Measurements from ENCODE around the gene FAM210A.
"Not testable (repeated sequence)": the region's sequence is repeated elsewhere in the genome, so short reads cannot be mapped to it uniquely, and the experiment has no call there.

Gene FAM210A

GRCh38 chr18:13726232-13726971 lies at the start of gene FAM210A, which contains the start of gene RNMT:
TSS of gene FAM210A (minus strand) at chr18:13726558. CDS start at chr18:13682077, 44,481 bp downstream.
TSS of gene RNMT (plus strand) at chr18:13726673. CDS start at chr18:13731518, 4,845 bp downstream.
- peak; percentile 95 for DNase-seq (ENCODE audit: low spot score)

GRCh38 chr18:13775058-13775457 lies 48.7 kb upstream of the FAM210A start:
- DNase-seq (ENCODE audit: low spot score), result no peak

GRCh38 chr18:13762690-13763439 lies 36.5 kb upstream of the FAM210A start:
- DNase-seq (ENCODE audit: low spot score), result no peak

GRCh38 chr18:13760047-13760446 lies 33.7 kb upstream of the FAM210A start:
- no peak for DNase-seq (ENCODE audit: low spot score)

GRCh38 chr18:13758622-13759021 lies 32.3 kb upstream of the FAM210A start:
- no peak for DNase-seq (ENCODE audit: low spot score)

GRCh38 chr18:13756671-13757070 lies 30.3 kb upstream of the FAM210A start:
- no peak for DNase-seq (ENCODE audit: low spot score)

GRCh38 chr18:13756261-13756660 lies 29.9 kb upstream of the FAM210A start:
- DNase-seq (ENCODE audit: low spot score), result no peak

- DNase-seq (ENCODE audit: low spot score), result not testable (repeated sequence)
These were observed 25.2 kb upstream of the FAM210A start for GRCh38 chr18:13751599-13751998.

GRCh38 chr18:13746633-13747032 lies 20.3 kb upstream of the FAM210A start:
- no peak for DNase-seq (ENCODE audit: low spot score)

- DNase-seq (ENCODE audit: low spot score), result no peak
These were observed 19.3 kb upstream of the FAM210A start for GRCh38 chr18:13745696-13746095.

- DNase-seq (ENCODE audit: low spot score), result no peak
These were observed 9.3 kb upstream of the FAM210A start for GRCh38 chr18:13735681-13736080.

- DNase-seq (ENCODE audit: low spot score), result no peak
These were observed 4.1 kb upstream of the FAM210A start for GRCh38 chr18:13730481-13730880.

GRCh38 chr18:13726972-13727331 lies 594 bp upstream of the FAM210A start:
- no peak for DNase-seq (ENCODE audit: low spot score)

- peak; percentile 15 for DNase-seq (ENCODE audit: low spot score)
These were observed 659 bp downstream of the FAM210A start for GRCh38 chr18:13725566-13726231.

GRCh38 chr18:13720847-13721246 lies 5.5 kb downstream of the FAM210A start:
- no peak for DNase-seq (ENCODE audit: low spot score)

- no peak for DNase-seq (ENCODE audit: low spot score)
These were observed 6.2 kb downstream of the FAM210A start for GRCh38 chr18:13720123-13720522.

- no peak for DNase-seq (ENCODE audit: low spot score)
These were observed 9.4 kb downstream of the FAM210A start for GRCh38 chr18:13716916-13717315.

- no peak for DNase-seq (ENCODE audit: low spot score)
These were observed 11.0 kb downstream of the FAM210A start for GRCh38 chr18:13715330-13715729.

- DNase-seq (ENCODE audit: low spot score), result no peak
These were observed 12.8 kb downstream of the FAM210A start for GRCh38 chr18:13713455-13714055.

- DNase-seq (ENCODE audit: low spot score), result peak; percentile 8
These were observed 13.8 kb downstream of the FAM210A start for GRCh38 chr18:13712400-13713131.

- no peak for DNase-seq (ENCODE audit: low spot score)
These were observed 15.9 kb downstream of the FAM210A start for GRCh38 chr18:13710414-13710831.

GRCh38 chr18:13703899-13704298 lies 22.5 kb downstream of the FAM210A start:
- peak; percentile 9 for DNase-seq (ENCODE audit: low spot score)
